Measurements from ENCODE around the gene OGFRL1.

Gene OGFRL1

GRCh38 chr6:71288228-71289038, at the start of gene OGFRL1:
Gene OGFRL1, plus strand, starts transcription at chr6:71288811. Its CDS starts 126 bp downstream, at chr6:71288937.
- TF ChIP-seq CTCF (IDR thresholded peaks at IDR 0.05): no peak
- Histone ChIP-seq H3K9ac (peak within 1 kb of the TSS; percentile 51), H3K9me3 (ENCODE audit: control insufficient read depth, low read length) (no peaks in the 10 kb centered on the region), H3K4me2 (ENCODE audit: low read length) (peak within 1 kb of the TSS; percentile 89), H2AFZ (peak within 1 kb of the TSS; percentile 91), H3K4me1 (peaks cover 13% of the 10 kb centered on the region), H3K27me3 (ENCODE audit: control insufficient read depth, insufficient read depth, low read length) (no peaks in the 10 kb centered on the region), H3K27ac (peak within 1 kb of the TSS; percentile 88), H3K36me3 (ENCODE audit: control insufficient read depth, insufficient read depth, low read length) (no peaks in the 10 kb centered on the region), H3K4me3 (ENCODE audit: low read depth, low read length) (peak within 1 kb of the TSS; percentile 75), H3K79me2 (peaks cover 2% of the 10 kb centered on the region)

- Histone ChIP-seq H3K27me3 (ENCODE audit: control insufficient read depth, insufficient read depth, low read length) (no peaks in the 10 kb centered on the region), H3K27ac (no peak overlapping the region), H3K9ac (no peak overlapping the region), H3K4me1 (no peaks in the 10 kb centered on the region), H2AFZ (no peak overlapping the region), H3K36me3 (ENCODE audit: control insufficient read depth, insufficient read depth, low read length) (no peaks in the 10 kb centered on the region), H3K9me3 (ENCODE audit: control insufficient read depth, low read length) (no peaks in the 10 kb centered on the region), H3K79me2 (no peaks in the 10 kb centered on the region), H3K4me2 (ENCODE audit: low read length) (no peak overlapping the region), H3K4me3 (ENCODE audit: low read depth, low read length) (no peak overlapping the region)
- TF ChIP-seq CTCF (IDR thresholded peaks at IDR 0.05): no peak
Measured at GRCh38 chr6:71239694-71240093, 48.9 kb upstream of the OGFRL1 start.

- no peak overlapping the region for H3K4me3 ChIP-seq (ENCODE audit: low read depth, low read length)
- H3K27ac ChIP-seq: no peak overlapping the region
Measured at GRCh38 chr6:71245265-71246049, 43.2 kb upstream of the OGFRL1 start.

GRCh38 chr6:71246596-71246995, 42.0 kb upstream of the OGFRL1 start:
- Histone ChIP-seq H3K36me3 (ENCODE audit: control insufficient read depth, insufficient read depth, low read length) (no peaks in the 10 kb centered on the region), H3K27ac (no peak overlapping the region), H3K4me2 (ENCODE audit: low read length) (no peak overlapping the region), H3K9ac (no peak overlapping the region), H3K27me3 (ENCODE audit: control insufficient read depth, insufficient read depth, low read length) (no peaks in the 10 kb centered on the region), H3K4me1 (peaks cover 3% of the 10 kb centered on the region), H2AFZ (no peak overlapping the region), H3K79me2 (no peaks in the 10 kb centered on the region), H3K4me3 (ENCODE audit: low read depth, low read length) (no peak overlapping the region), H3K9me3 (ENCODE audit: control insufficient read depth, low read length) (no peaks in the 10 kb centered on the region)
- TF ChIP-seq CTCF (IDR thresholded peaks at IDR 0.05): no peak

More at GRCh38 chr6:71245265-71246049, 43.2 kb upstream of the OGFRL1 start:
- H2AFZ ChIP-seq: no peak overlapping the region
- peaks cover 3% of the 10 kb centered on the region for H3K4me1 ChIP-seq
- no peak overlapping the region for H3K4me2 ChIP-seq (ENCODE audit: low read length)
- H3K9ac ChIP-seq: no peak overlapping the region
- H3K79me2 ChIP-seq: no peaks in the 10 kb centered on the region
- no peak for TF ChIP-seq CTCF (IDR thresholded peaks at IDR 0.05)
- no peaks in the 10 kb centered on the region for H3K36me3 ChIP-seq (ENCODE audit: control insufficient read depth, insufficient read depth, low read length)
- no peaks in the 10 kb centered on the region for H3K27me3 ChIP-seq (ENCODE audit: control insufficient read depth, insufficient read depth, low read length)
- H3K9me3 ChIP-seq (ENCODE audit: control insufficient read depth, low read length): no peaks in the 10 kb centered on the region

Measured in parathyroid adenoma (tissue), 2 donors.